Measurements from ENCODE around the gene IL17C.

Gene IL17C

GRCh38 chr16:88681084-88681680 is 42.8 kb downstream of the IL17C start:
- no peak overlapping the region for H3K4me3 ChIP-seq (ENCODE audit: low read depth, low read length)

GRCh38 chr16:88681709-88682451 is 43.5 kb downstream of the IL17C start:
- H3K4me3 ChIP-seq (ENCODE audit: low read depth, low read length), result no peak overlapping the region

DNA sequence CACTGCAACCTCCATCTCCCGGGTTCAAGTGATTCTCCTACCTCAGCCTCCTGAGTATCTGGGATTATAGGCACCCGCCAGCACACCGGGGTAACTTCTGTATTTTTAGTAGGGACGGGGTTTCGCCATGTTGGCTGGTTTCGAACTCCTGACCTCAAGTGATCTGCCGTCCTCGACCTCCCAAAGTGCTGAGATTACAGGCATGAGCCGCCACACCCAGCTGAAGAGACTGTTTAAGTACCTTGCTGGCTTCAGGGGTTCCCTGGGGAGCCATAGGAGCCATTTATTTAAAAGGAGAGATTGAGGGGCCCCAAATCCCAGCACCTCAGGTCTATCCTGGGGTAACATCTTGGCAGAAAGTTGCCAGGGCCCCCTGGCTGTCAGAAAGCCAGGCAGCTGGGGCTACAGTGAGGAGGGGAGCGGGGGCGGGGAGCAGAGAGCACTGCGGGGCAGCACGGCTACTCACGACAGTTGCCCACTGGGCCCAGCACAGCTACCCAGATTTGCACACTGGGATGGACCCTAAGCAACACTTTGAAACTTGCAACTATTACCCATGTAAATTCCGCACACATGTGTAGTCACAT is 46.3 kb downstream of the IL17C start:
- no peak overlapping the region for H3K4me3 ChIP-seq (ENCODE audit: low read depth, low read length)

DNA sequence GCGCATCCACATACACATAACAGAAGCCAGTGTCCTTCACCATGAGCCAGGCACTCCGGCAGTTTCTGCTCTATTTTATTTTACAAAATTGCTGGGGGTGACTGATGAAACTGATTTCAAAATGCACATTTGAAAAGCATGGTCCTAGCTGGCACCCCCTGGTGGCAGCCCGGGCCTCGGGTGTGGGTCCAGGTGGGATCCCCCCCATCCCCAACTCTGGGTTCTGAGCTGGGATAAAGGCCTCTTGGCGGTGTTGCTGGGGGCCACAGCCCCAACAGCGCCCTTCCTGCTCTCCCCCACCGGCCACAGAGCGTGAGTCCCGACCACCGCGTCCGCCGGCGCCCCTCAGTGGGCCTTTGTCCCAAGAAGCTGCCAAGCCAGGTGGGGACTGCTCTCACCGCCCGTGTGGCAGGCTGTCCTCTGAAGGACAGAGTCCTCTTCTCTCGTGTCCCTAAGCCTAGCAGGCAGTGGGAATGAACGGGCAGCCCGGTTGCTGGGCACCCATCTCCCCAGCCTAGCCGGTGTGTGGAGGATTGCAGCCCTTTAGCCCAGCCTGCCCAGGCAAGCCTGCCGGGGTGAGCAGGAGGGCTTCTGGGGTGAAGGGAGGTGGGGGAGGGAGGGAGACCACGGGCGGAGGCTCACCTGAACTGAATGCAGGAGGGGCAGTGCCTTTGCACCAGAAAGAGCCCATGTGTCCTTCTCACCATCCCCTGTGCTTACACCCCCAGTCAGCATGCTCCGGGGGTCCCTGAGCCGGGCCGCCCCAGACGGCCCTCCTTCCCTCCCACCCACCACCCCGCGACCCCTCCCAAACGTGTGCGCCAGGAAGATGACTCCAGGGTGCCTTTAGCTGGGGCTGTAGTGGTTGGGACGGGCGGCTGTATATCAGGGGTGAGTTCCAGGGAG is 47.0 kb downstream of the IL17C start:
- H3K4me3 ChIP-seq (ENCODE audit: low read depth, low read length), result peak overlapping the region; percentile 54

DNA sequence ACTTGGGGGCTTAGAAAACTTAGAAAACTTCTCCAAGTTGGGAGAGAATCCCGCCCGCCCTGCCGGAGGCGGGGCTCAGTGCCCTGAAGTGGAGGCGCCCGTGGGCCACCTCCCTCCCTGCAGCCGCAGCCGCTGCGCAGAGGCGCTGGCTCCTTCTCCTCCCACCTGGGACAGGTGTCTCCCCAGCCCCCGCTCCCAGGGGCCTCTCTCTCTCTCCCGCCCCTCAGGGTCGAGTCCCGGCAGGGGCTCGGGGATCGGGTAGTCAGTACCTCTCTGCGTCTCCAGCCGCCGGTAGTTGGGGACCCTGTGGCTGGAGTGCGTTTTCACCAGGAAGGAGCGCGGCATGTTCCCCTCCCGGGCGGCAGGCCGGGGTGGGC is 47.7 kb downstream of the IL17C start:
- H3K4me3 ChIP-seq (ENCODE audit: low read depth, low read length), result peak overlapping the region; percentile 54

DNA sequence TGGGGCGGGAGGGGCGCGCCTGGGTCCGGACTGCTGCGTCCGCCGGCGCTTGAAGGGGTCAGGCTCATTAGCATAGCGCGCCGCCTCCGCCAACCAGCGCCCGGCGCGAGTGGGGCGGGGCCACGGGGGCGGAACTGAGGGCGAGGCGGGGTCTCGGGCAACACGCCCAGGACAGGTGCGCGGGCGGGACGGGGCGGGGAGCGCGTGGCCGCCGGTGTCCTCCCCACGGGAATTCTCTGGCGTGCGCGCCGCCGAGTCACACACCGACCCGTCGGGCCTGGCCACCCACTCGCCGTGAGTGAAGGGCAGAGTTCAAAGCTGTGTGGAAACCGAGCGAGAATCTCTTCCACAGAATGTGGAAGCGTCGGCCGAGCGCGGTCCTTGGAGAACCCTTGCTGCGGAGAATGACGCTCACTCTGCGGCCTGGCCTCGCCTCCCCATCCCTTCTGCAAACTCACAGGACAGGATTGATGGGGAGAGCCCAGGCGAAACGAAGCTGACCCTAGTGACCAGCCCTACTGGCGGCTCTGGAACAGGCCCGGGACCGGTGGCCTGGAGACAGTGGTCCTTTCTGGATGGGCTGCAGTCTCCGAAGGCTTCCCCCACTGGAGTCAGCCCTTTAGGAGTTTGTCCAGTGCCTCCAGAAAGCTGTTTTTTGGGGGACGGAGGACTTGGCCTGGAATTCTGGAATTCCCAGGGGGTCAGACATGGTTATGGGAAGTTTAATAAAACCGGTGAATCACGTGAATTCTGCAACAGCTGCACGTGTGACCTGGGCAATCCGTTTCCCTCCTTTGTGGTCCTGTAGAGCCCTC is 48.3 kb downstream of the IL17C start, which contains the start of gene SNAI3:
Gene SNAI3 (minus strand): TSS at position 69 of the 815 bp plus-strand sequence. CDS start 101 bp downstream, outside the sequence.
- peak within 1 kb of the TSS; percentile 54 for H3K4me3 ChIP-seq (ENCODE audit: low read depth, low read length)

DNA sequence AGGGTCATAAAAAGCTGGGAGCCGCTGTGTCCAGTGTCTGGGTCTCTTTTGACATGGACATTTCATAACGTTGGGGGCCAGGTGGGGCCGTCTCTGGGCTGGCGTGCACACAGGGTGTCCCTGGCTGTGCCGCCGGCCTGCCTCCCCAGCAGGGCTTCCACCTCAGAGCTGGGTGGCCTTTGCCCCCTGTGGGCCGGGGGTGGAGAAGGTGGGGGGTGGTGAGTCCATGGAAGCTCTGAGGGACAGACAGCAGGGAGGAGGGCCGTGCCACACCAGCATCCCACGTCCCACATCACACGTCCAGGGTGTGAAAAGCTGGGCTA is 48.8 kb downstream of the IL17C start:
- H3K4me3 ChIP-seq (ENCODE audit: low read depth, low read length), result no peak overlapping the region

DNA sequence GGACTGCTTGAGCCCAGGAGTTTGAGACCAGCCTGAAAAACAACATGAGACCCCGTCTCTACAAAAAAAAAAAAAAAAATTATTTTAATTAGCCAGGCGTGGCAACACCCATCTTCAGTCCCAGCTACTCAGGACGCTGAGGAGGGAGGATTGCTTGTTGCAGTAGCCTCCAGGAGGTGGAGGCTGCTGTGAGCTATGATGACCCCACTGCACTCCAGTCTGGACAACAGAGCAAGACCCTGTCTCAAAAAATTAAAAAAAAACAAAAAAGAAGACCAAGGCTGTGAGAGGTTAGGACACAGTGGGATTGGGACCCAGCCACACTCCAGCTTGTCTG is 49.3 kb downstream of the IL17C start:
- no peak overlapping the region for H3K4me3 ChIP-seq (ENCODE audit: low read depth, low read length)

GRCh38 chr16:88688013-88688778 is 49.8 kb downstream of the IL17C start:
- no peak overlapping the region for H3K4me3 ChIP-seq (ENCODE audit: low read depth, low read length)

All from iPS-11a (cell line).